Hematopoietic multipotent progenitor cell treated with erythropoietin and hydrocortisone succinate and interleukin-3 and kit ligand, for 8 days (in vitro differentiated cells): Measurements from ENCODE around the gene GANAB.
A peak's percentile ranks its signal among the peaks of the same experiment; 100 is the strongest.
"Not testable (repeated sequence)": the region's sequence is repeated elsewhere in the genome, so short reads cannot be mapped to it uniquely, and the experiment has no call there.

ENCODE experiments used
- DNase-seq: peaks from one replicate; pipeline ENCODE4 v3.0.0-alpha.2; 2015

GANAB gene

GRCh38 chr11:62621027-62621566, 25.3 kb downstream of the GANAB start:
- DNase-seq = peak; percentile 14

- not testable (repeated sequence) for DNase-seq
Observed at GRCh38 chr11:62616957-62617356, 29.5 kb downstream of the GANAB start.

GRCh38 chr11:62615521-62615920, 30.9 kb downstream of the GANAB start:
- DNase-seq = no peak

DNA sequence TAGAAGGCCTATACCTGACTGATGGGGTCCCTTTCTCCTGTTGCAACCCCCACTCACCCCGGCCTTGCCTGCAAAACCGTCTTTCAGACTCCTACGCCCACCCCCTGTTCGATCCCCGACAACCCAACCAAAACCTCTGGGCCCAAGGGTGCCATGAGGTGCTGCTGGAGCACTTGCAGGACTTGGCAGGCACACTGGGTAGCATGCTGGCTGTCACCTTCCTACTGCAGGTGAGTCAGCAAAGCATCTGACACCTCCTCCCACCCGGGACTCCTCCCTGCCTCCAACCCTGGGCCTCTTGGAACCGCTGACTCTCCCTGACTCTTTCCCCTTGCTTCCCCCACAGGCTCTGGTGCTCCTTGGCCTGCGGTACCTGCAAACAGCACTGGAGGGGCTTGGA, 32.1 kb downstream of the GANAB start:
- no peak for DNase-seq

GRCh38 chr11:62613291-62613778, 33.1 kb downstream of the GANAB start:
- DNase-seq = no peak

DNA sequence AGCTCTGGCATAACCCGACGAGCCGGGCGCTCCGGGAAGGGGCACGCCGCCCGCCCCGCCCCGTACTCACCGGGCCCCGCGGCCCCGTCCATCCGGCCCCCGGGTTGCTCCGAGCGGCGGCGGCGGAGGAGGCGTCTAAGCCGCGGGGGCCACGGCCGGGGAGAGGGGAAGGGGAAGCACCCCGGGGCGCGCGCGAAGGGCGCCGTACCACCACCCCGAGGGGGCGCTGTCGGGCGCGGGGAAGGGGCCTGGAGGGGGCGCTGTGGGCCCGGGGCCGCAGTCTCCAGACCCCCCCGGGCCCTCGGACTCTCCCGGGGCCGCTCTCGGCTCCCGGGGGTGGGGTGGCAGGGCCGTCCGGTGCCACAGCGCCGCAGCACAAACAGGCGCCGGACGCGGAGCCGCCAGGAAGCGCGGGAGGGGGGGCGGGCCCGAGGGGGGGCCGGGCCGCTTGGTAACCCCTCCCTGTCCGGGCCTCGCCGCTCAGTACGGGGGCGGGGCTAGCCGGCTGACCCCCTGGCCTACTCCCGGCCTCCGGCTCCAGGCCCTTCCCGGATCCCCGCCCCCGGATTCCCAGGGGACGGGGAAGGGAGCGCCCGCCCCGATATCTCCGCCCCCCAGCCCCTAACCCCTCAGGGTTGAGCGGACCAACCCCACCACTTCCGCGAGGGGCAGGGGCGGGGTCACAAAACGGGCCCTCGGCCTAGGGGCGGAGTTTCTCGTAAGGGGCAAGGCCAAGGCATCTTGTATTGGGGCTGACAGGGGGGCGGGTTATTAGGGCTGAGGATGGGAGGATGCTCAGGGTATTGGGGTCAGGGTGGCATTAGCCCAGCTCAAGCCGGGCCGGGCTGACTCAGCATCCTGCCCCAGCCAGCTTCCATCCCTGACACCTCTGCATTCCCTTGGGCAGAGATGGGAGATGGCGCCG, 33.8 kb downstream of the GANAB start, which contains the start of the genes EML3 and ROM1:
TSS of gene EML3 (minus strand) at position 410 of the 925 bp plus-strand sequence. CDS start at position 92, 318 bp downstream.
TSS of gene ROM1 (plus strand) at position 892 of the 925 bp plus-strand sequence. CDS start at position 917, 25 bp downstream.
- DNase-seq = peak; percentile 88

DNA sequence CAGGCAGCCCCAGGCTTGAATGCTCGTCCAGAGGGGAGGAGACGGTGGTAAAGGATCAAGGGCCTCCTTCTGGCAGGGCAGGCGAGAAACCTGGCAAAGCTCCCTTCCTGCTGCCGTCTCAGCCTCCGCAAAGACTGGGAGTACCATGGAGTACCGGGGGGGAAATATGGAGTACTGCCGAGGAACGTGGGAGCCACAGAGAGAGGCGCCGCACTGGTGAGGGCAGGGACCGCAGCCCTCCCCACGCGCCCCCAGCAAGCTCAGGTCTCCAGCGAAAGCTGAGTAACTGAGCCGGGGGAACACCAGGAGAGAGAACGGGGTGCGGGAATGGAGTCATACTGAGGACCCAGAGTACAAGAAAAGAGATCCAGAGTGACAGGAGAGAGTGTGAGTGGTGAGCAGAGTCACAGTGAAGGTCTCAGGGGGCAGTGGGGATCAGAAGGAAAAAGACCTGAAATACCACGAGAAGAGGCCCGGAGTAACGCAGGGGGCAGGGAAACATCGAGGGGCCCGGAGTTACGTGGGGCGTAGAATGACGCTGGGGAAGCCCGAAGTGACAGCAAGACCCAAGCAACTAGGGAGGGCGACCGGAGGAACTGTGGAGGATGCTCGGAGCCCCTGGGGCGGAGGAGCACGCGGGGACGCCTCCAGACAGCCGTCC, 34.6 kb downstream of the GANAB start:
- peak; percentile 42 for DNase-seq

DNA sequence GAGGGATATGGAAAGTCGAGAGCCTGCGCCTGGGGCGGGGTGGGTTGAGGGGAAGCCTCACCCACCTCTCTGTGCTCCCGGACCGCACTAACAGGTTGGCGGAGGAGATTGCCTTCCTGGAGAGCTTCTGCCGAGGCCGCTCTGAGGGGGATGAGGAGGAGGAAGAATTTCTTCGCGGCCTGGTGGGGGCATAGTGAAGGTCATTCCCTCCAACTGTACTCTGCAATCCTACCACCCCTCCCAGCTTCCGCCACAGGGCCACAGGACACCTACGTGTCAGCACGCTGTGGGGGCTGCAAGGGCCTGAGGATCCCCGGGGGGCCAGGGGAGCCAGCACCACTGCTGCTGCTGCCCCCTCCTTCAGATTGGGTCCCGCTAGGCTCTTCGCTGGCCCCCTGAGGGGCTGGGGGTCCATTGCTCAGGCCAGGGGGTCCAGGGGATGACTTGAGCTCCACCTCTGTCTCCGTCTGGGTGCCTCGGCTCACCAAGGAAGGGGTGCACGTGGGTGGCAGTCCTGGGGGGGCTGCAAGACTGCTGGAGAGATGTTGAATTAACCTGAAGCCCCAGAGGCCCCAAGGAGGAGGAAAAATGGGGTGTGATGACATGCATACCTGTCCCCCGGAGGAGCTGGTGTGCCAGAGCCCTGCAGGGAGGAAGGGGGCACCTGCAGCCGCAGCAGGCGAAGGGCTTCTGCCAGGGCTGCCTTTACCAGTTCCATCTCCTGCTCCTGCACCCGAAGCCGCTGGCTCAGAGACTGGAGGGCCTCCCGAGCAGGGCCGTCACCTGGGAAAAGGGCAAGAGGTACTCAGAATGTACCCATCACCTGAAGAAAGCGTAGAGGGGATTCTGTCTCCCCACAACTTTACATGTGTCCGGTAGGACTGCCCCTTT, 35.4 kb downstream of the GANAB start:
- no peak for DNase-seq

- no peak for DNase-seq
Observed at GRCh38 chr11:62610403-62610802, 36.0 kb downstream of the GANAB start.

- DNase-seq = no peak
Observed at GRCh38 chr11:62608776-62609175, 37.6 kb downstream of the GANAB start.

DNA sequence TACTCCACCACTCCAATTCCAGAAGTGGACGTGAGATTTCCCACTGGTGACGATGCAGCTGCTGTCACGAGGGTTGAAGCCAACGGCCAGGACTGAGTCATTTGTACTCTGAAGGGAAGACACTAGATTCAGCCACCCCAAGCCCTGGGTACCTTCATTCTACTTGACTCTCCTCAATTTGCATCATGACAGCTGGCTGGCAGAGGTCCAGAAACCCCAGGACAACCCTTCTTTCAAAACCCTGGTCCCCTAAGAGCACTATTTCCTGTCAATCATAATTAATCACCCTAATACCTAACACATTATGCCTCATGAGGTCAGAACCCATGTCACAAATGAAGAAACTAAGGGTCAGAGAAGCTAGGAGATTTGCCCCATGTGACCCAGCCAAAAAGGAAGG, 38.7 kb downstream of the GANAB start:
- DNase-seq = peak; percentile 30

DNA sequence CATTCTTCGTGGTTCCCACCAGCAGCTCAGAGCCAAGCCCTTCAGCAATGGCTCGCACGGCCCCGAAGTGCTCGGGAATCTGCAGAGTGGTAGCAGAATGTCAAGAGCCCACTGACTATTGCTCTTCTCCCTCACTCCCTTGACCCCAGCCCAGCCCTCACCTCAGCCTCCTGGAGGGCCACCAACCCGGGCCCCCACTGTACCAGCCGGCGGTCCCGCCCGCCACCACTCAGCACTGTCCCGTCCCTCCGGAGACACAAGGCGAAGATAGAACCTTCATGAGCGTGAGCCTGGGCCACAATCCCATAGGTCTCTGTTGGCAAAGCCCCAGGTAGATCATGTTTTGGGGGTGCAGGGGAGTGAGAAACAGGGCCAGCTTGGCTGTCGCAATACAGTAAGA, 40.5 kb downstream of the GANAB start:
- DNase-seq = no peak

GRCh38 chr11:62605467-62605866, 40.9 kb downstream of the GANAB start:
- DNase-seq = no peak

GRCh38 chr11:62604460-62605120, 41.8 kb downstream of the GANAB start:
- DNase-seq = no peak

DNA sequence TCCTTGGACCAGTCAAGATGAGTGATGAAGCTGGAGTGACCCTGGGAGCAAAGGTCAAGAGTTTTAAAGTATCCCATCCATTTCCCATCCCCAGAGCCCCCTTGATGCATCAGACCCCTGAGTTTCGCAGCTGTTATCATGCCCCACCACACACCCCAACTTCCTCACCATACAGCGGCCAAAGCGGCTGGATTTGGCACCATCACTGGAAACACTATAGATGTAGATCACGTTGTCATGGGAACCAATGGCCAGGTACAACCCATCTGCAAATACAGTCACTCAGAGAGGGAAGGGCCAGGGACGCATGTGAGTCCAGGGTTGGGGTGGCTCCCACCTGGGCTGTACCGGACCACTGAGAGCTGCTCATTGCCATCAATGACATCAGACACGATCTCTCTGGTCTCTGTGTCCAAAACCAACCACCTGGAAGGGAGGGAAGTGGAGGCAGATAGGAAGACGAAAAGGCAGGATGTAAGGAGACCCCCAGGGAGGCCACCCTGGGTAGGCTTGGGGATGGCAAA, 42.6 kb downstream of the GANAB start:
- DNase-seq = peak; percentile 40

GRCh38 chr11:62603072-62603408, 43.4 kb downstream of the GANAB start:
- no peak for DNase-seq

GRCh38 chr11:62602141-62603071, 44.0 kb downstream of the GANAB start:
- no peak for DNase-seq

DNA sequence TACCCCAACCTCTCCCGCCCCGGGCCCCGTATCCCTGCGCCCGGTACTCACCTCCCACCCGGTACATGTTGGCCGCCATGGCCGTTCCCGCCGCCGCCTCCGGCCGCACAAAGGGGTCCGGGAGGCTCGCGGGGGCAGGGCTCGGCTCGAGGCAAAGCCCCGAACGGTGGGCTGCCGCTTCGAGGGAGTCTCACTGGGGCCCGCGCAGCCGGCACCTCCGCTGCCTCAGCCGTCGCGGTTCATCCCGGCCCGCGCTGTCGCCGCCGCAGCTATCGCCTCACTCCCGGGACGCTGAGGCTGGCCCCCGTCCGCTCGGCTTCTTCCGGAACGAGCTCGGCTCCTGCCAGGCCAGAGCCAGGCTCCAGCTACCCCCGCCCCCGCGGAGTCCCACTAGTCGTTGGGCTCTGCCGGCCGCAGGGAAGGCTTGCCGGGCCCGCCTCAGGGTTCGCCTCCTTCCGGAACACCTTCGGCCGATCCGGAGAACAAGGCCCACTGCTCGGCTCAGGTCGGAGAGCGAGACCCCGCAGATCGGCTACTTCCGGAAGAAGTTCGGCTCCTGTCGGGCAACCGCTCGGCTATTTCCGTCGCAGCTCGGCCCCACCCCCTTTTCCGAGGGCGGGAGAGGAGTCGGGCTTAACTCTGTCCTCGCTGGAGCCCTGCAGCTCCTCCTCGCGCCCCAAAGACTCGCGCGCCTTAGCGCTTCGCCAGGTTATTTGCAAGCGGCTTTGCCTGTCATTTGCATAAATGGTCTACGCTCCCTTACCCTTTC, 44.9 kb downstream of the GANAB start, which contains the start of gene MTA2:
TSS of gene MTA2 (minus strand) at position 494 of the 769 bp plus-strand sequence. CDS start at position 79, 415 bp downstream.
- peak; percentile 99 for DNase-seq

DNA sequence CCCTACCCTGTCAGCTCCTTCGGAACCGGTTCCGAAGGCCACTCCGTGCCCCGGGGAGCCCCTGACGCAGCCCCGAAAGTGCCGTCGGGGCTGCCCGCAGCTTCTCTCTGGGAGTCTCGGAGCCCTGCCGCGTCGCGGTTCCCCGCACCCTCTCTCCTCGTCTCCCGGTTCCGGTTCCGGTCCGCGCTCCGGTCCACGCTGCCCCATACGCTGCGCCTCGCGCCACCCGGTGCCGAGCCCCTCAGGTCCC, 45.4 kb downstream of the GANAB start:
- peak; percentile 47 for DNase-seq
